SK-N-SH (cell line): ENCODE results near the gene LENG9. TPM values are rescaled to one million over a fixed set of nuclear protein-coding genes. Genes with fewer than 3 reads are reported as not detected.

Experiments used
- CTCF ChIA-PET: fragments of 300-600, 350-600 bp; formaldehyde crosslinking; extraction: SDS; loops from one replicate; lab custom pipeline; 2021; lab: Yijun Ruan, JAX
- POLR2A ChIA-PET: fragments of 350-600 bp; sonication (Branson Sonifier 250); formaldehyde crosslinking; extraction: SDS; loops from one replicate; lab custom pipeline; 2020; ENCODE audit warnings: antibody characterized with exemption, inconsistent platforms; lab: Yijun Ruan, JAX
- DNase-seq: peaks from one replicate; pipeline ENCODE4 v3.0.0; 2012
- H2AFZ ChIP-seq: fragments of 200-600 bp; sonication (generic); 2 replicates; pipeline ENCODE4 v1.8.1; 2016; ENCODE audit warnings: antibody characterized with exemption, mild to moderate bottlenecking, low read depth
- H3F3A ChIP-seq: fragments of 200-600 bp; sonication (generic); replicated peaks from 2 replicates; pipeline ENCODE3; 2016; ENCODE audit warnings: antibody characterized with exemption, mild to moderate bottlenecking; ENCODE audit not compliant: insufficient read depth
- H3K27ac ChIP-seq, 2 experiments: fragments of 200-500 bp in 1 of 2; fragments of 200-600 bp in 1 of 2; sonication (Bioruptor generic) in 1 of 2; sonication (generic), shearing (Covaris generic) in 1 of 2; 2 replicates each; pipeline versions ENCODE4 v1.5.1 to v1.6.1; 2014 to 2016; ENCODE audit warnings: low read depth in 2 of 2, inconsistent platforms in 1 of 2, low read length in 1 of 2, mild to moderate bottlenecking in 1 of 2, mixed read lengths in 1 of 2
- H3K27me3 ChIP-seq: fragments of 200-600 bp; sonication (generic), shearing (Covaris generic); 2 replicates; pipeline ENCODE4 v1.6.1; 2016; ENCODE audit warnings: mixed run types; ENCODE audit not compliant: insufficient read depth
- H3K36me3 ChIP-seq, 2 experiments: fragments of 200-500 bp in 1 of 2; fragments of 200-600 bp in 1 of 2; sonication (Bioruptor generic) in 1 of 2; sonication (generic) in 1 of 2; replicated peaks in 1 of 2; 2 replicates each; pipeline versions ENCODE3 to v1.5.1; 2014 to 2016; ENCODE audit warnings: low read length in 1 of 2, mild to moderate bottlenecking in 1 of 2; ENCODE audit not compliant: insufficient read depth in 2 of 2, control insufficient read depth in 1 of 2
- H3K4me1 ChIP-seq, 2 experiments: fragments of 200-500 bp in 1 of 2; fragments of 200-600 bp in 1 of 2; sonication (Bioruptor generic) in 1 of 2; sonication (generic), shearing (Covaris generic) in 1 of 2; 2 replicates each; pipeline versions ENCODE4 v1.5.1 to v1.6.1; 2014 to 2016; ENCODE audit warnings: low read depth in 1 of 2, low read length in 1 of 2, mixed run types in 1 of 2; ENCODE audit not compliant: insufficient read depth in 2 of 2, control insufficient read depth in 1 of 2
- H3K4me2 ChIP-seq: fragments of 200-600 bp; sonication (generic), shearing (Covaris generic); 2 replicates; pipeline ENCODE4 v1.6.1; 2017; ENCODE audit warnings: mixed run types
- H3K4me3 ChIP-seq, 2 experiments: fragments of 200-500 bp in 1 of 2; fragments of 200-600 bp in 1 of 2; sonication (Bioruptor generic) in 1 of 2; sonication (generic), shearing (Covaris generic) in 1 of 2; 2 replicates each; pipeline versions ENCODE4 v1.5.1 to v1.8.1; 2014 to 2016; ENCODE audit warnings: low read depth in 2 of 2, inconsistent platforms in 1 of 2, low read length in 1 of 2, mild to moderate bottlenecking in 1 of 2, mixed read lengths in 1 of 2, moderate library complexity in 1 of 2
- H3K79me2 ChIP-seq: fragments of 200-600 bp; sonication (generic); 2 replicates; pipeline ENCODE4 v1.8.1; 2017; ENCODE audit warnings: mild to moderate bottlenecking; ENCODE audit not compliant: insufficient read depth
- H3K9ac ChIP-seq: fragments of 200-600 bp; sonication (generic); 2 replicates; pipeline ENCODE4 v1.6.1; 2017; ENCODE audit warnings: mixed run types
- H3K9me2 ChIP-seq: fragments of 200-600 bp; sonication (generic); 2 replicates; pipeline ENCODE4 v1.6.1; 2017; ENCODE audit warnings: mixed run types
- H3K9me3 ChIP-seq: fragments of 200-600 bp; sonication (generic); 2 replicates; pipeline ENCODE4 v1.6.1; 2017; ENCODE audit warnings: mixed run types, mild to moderate bottlenecking, moderate library complexity
- H4K20me1 ChIP-seq: fragments of 200-600 bp; sonication (generic); 2 replicates; pipeline ENCODE4 v1.6.1; 2017; ENCODE audit warnings: mild to moderate bottlenecking, mixed run types; ENCODE audit not compliant: insufficient read depth
- CHD2 ChIP-seq: fragments of 150-350 bp; IDR thresholded peaks from 2 replicates; pipeline ENCODE4 v1.6.1; 2018; ENCODE audit warnings: low read length; ENCODE audit not compliant: partially characterized antibody
- ELF1 ChIP-seq: IDR thresholded peaks from 2 replicates; pipeline ENCODE4 v1.4.0; 2012
- EP300 ChIP-seq, 2 experiments: IDR thresholded peaks; 2 replicates each; pipeline versions ENCODE4 v1.4.0 to v1.6.1; 2012; ENCODE audit warnings: borderline replicate concordance in 1 of 2, low read depth in 1 of 2, low read length in 1 of 2
- EZH2phosphoT487 ChIP-seq: fragments of 200-600 bp; sonication (generic); IDR thresholded peaks from 2 replicates; pipeline ENCODE4 v1.6.1; 2017; ENCODE audit warnings: low read depth, mixed run types, mild to moderate bottlenecking, antibody characterized with exemption, moderate library complexity, borderline replicate concordance
- FOXJ3 ChIP-seq: sonication (generic); formaldehyde crosslinking; IDR thresholded peaks from 2 replicates; pipeline ENCODE4 v1.5.1; 2020; ENCODE audit warnings: mild to moderate bottlenecking, missing genetic modification reagents
- GABPA ChIP-seq: IDR thresholded peaks from 2 replicates; pipeline ENCODE4 v1.4.0; 2012; ENCODE audit warnings: low read depth, mild to moderate bottlenecking
- MEF2A ChIP-seq: IDR thresholded peaks from 2 replicates; pipeline ENCODE4 v1.4.0; 2012; ENCODE audit warnings: low read depth, borderline replicate concordance
- NFIC ChIP-seq: IDR thresholded peaks from 2 replicates; pipeline ENCODE4 v1.4.0; 2012; ENCODE audit warnings: borderline replicate concordance
- NRF1 ChIP-seq: IDR thresholded peaks from 2 replicates; pipeline ENCODE4 v1.6.1; 2012; ENCODE audit warnings: low read depth, mild to moderate bottlenecking, low read length
- POLR2AphosphoS5 ChIP-seq: IDR thresholded peaks from 2 replicates; pipeline ENCODE4 v1.6.1; 2012; ENCODE audit warnings: low read depth, low read length
- RAD21 ChIP-seq: IDR thresholded peaks from 2 replicates; pipeline ENCODE4 v1.6.1; 2012; ENCODE audit warnings: mild to moderate bottlenecking, low read length
- RFX5 ChIP-seq: IDR thresholded peaks from 2 replicates; pipeline ENCODE4 v1.6.1; 2012; ENCODE audit warnings: mild to moderate bottlenecking, improper control_type of control experiment, low read length
- SIN3A ChIP-seq: IDR thresholded peaks from 2 replicates; pipeline ENCODE4 v1.6.1; 2012; ENCODE audit warnings: low read depth, mild to moderate bottlenecking, low read length, moderate library complexity, borderline replicate concordance
- TAF1 ChIP-seq: IDR thresholded peaks from 2 replicates; pipeline ENCODE4 v1.6.1; 2012; ENCODE audit warnings: low read depth, mild to moderate bottlenecking, low read length, moderate library complexity, borderline replicate concordance
- TCF12 ChIP-seq: IDR thresholded peaks from 2 replicates; pipeline ENCODE4 v1.4.0; 2012
- YY1 ChIP-seq: IDR thresholded peaks from 2 replicates; pipeline ENCODE4 v1.4.0; 2012; ENCODE audit warnings: low read depth, mild to moderate bottlenecking
- WGBS: methylation state at CpG from one replicate; pipeline ENCODE4 v1.1.6; 2017; ENCODE audit warnings: low lambda C conversion rate; 5-methylcytosine and 5-hydroxymethylcytosine counted together
- polyA plus RNA-seq, 3 experiments: library from polyadenylated mRNA; depleted of rRNA; stranded (reverse); fragments of >200 nt; gene quantifications; 2 replicates each; pipeline ENCODE4 v1.2.3, GENCODE V29; 2012
- TF ChIP-seq, protein P1 (sequence below): fragments of 150-350 bp; IDR thresholded peaks from 2 replicates; pipeline ENCODE4 v1.6.1; 2017; ENCODE audit warnings: antibody characterized with exemption, low read length, low read depth, borderline replicate concordance
- TF ChIP-seq, protein P2 (sequence below): fragments of 150-350 bp; IDR thresholded peaks from 2 replicates; pipeline ENCODE4 v1.6.1; 2016; ENCODE audit warnings: mild to moderate bottlenecking, low read depth, low read length
- TF ChIP-seq, protein P3 (sequence below): IDR thresholded peaks from 2 replicates; pipeline ENCODE4 v1.4.0; 2012; ENCODE audit warnings: low read depth, borderline replicate concordance
- TF ChIP-seq, protein P4 (sequence below): fragments of 200-600 bp; sonication (generic); IDR thresholded peaks from 2 replicates; pipeline ENCODE4 v1.6.1; 2017; ENCODE audit warnings: antibody characterized with exemption, mild to moderate bottlenecking, moderate library complexity
- TF ChIP-seq, protein P5 (sequence below): IDR thresholded peaks from 2 replicates; pipeline ENCODE4 v1.4.0; 2012; ENCODE audit warnings: low read depth

Gene LENG9
- polyA plus RNA-seq, 1 of the 3 experiments (the other 2 are of a cell fraction), result 0.20 TPM

DNA sequence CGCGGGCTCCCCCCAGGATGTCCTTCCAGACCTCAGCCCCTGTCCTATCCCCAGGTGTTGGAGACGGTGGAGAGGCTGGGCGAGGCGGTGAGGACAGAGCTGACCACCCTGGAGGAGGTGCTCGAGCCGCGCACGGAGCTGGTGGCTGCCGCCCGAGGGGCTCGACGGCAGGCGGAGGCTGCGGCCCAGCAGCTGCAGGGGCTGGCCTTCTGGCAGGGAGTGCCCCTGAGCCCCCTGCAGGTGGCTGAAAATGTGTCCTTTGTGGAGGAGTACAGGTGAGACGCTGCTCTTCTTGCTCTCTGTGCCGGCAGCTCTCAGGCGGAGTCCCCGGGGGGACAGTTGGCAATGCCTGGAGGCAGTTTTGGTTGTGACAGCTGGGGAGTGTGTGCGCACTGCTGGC, 41.4 kb downstream of the LENG9 start:
- Histone ChIP-seq H3K9me3 (no peaks in the 10 kb centered on the region), H4K20me1 (no peaks in the 10 kb centered on the region), H2AFZ (no peak overlapping the region), H3F3A (peaks cover 5% of the 10 kb centered on the region), H3K27ac (no peak overlapping the region), H3K27me3 (peaks cover 88% of the 10 kb centered on the region), H3K79me2 (no peaks in the 10 kb centered on the region), H3K36me3 (no peaks in the 10 kb centered on the region), H3K4me1 (no peaks in the 10 kb centered on the region), H3K4me2 (no peak overlapping the region), H3K9me2 (no peaks in the 10 kb centered on the region), H3K4me3 (no peak overlapping the region), H3K9ac (no peak overlapping the region)
- no peak for DNase-seq
- CTCF ChIA-PET, result no interaction called here
- WGBS, result 16% methylated on average over 8 of the region's 20 CpGs
- POLR2A ChIA-PET, result interaction anchor here (1.3 kb wide), 1 partner anchor 32 kb away, joined by 4 read pairs; no protein-coding TSS in a partner anchor
- TF ChIP-seq GABPA (no peak), TAF1 (no peak), YY1 (no peak), ELF1 (no peak)
- TF ChIP-seq, protein P1, sequence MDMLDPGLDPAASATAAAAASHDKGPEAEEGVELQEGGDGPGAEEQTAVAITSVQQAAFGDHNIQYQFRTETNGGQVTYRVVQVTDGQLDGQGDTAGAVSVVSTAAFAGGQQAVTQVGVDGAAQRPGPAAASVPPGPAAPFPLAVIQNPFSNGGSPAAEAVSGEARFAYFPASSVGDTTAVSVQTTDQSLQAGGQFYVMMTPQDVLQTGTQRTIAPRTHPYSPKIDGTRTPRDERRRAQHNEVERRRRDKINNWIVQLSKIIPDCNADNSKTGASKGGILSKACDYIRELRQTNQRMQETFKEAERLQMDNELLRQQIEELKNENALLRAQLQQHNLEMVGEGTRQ, result no peak

DNA sequence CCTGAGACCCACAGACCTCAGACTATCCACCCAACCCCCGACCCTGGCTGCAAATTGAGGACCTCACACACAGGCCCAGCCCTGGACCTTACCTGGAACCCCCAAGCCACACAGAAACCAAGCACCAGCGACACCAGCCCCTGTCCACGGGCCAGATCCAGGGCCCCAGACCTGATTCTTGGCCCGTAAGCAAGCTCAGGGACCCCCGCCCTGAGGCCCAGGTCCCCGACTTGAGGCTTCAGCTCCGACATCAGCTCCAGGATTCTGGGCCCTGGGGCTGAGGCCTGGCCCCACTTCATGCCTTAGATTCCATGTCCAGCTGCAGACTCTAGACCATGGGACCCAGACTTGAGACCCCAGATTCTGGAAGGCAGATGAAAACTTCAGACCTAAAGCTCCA, 42.1 kb downstream of the LENG9 start:
- no peak overlapping the region for H3K9ac ChIP-seq
- H3K4me2 ChIP-seq, result no peak overlapping the region
- H3K27me3 ChIP-seq, result peaks cover 91% of the 10 kb centered on the region
- H4K20me1 ChIP-seq, result no peaks in the 10 kb centered on the region
- no peak overlapping the region for H3K4me3 ChIP-seq
- H3K9me3 ChIP-seq, result no peaks in the 10 kb centered on the region
- no peaks in the 10 kb centered on the region for H3K36me3 ChIP-seq
- H3K4me1 ChIP-seq, result no peaks in the 10 kb centered on the region
- TF ChIP-seq, protein P2, sequence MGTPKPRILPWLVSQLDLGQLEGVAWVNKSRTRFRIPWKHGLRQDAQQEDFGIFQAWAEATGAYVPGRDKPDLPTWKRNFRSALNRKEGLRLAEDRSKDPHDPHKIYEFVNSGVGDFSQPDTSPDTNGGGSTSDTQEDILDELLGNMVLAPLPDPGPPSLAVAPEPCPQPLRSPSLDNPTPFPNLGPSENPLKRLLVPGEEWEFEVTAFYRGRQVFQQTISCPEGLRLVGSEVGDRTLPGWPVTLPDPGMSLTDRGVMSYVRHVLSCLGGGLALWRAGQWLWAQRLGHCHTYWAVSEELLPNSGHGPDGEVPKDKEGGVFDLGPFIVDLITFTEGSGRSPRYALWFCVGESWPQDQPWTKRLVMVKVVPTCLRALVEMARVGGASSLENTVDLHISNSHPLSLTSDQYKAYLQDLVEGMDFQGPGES, result no peak
- TF ChIP-seq RFX5 (no peak), CHD2 (no peak), YY1 (no peak), EP300 (IDR thresholded peaks at IDR 0.05; ENCODE audit: borderline replicate concordance in 1 of 2, low read depth in 1 of 2, low read length in 1 of 2) (no peak), TCF12 (no peak), NRF1 (no peak), ELF1 (no peak), POLR2AphosphoS5 (no peak), FOXJ3 (no peak), TAF1 (no peak), RAD21 (no peak), MEF2A (no peak), SIN3A (no peak), NFIC (no peak), EZH2phosphoT487 (no peak)
- TF ChIP-seq, protein P3, sequence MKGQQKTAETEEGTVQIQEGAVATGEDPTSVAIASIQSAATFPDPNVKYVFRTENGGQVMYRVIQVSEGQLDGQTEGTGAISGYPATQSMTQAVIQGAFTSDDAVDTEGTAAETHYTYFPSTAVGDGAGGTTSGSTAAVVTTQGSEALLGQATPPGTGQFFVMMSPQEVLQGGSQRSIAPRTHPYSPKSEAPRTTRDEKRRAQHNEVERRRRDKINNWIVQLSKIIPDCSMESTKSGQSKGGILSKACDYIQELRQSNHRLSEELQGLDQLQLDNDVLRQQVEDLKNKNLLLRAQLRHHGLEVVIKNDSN, result no peak
- TF ChIP-seq, protein P1, result no peak
- TF ChIP-seq, protein P4, sequence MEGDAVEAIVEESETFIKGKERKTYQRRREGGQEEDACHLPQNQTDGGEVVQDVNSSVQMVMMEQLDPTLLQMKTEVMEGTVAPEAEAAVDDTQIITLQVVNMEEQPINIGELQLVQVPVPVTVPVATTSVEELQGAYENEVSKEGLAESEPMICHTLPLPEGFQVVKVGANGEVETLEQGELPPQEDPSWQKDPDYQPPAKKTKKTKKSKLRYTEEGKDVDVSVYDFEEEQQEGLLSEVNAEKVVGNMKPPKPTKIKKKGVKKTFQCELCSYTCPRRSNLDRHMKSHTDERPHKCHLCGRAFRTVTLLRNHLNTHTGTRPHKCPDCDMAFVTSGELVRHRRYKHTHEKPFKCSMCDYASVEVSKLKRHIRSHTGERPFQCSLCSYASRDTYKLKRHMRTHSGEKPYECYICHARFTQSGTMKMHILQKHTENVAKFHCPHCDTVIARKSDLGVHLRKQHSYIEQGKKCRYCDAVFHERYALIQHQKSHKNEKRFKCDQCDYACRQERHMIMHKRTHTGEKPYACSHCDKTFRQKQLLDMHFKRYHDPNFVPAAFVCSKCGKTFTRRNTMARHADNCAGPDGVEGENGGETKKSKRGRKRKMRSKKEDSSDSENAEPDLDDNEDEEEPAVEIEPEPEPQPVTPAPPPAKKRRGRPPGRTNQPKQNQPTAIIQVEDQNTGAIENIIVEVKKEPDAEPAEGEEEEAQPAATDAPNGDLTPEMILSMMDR, result no peak
- TF ChIP-seq, protein P5, sequence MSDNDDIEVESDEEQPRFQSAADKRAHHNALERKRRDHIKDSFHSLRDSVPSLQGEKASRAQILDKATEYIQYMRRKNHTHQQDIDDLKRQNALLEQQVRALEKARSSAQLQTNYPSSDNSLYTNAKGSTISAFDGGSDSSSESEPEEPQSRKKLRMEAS, result no peak
- TF ChIP-seq, all 33 proteins: peak for 0
- ChIA-PET POLR2A (interaction anchor here (1.3 kb wide), 1 partner anchor 32 kb away, joined by 4 read pairs; no protein-coding TSS in a partner anchor), CTCF (interaction anchor here (1.2 to 4.0 kb wide), 2 partner anchors 9 to 30 kb away, joined by 5 to 19 read pairs; no protein-coding TSS in a partner anchor)
- Histone ChIP-seq H3K27ac (no peak overlapping the region), H3K9me2 (no peaks in the 10 kb centered on the region), H3F3A (peaks cover 5% of the 10 kb centered on the region), H3K79me2 (no peaks in the 10 kb centered on the region), H2AFZ (no peak overlapping the region)
- 25% methylated on average over 6 of the region's 7 CpGs for WGBS
- DNase-seq, result no peak
